Measurements from ENCODE around the gene POPDC3. TPM values are rescaled to one million over a fixed set of nuclear protein-coding genes. Genes with fewer than 3 reads are reported as not detected.
"Not testable (repeated sequence)": the region's sequence is repeated elsewhere in the genome, so short reads cannot be mapped to it uniquely, and the experiment has no call there.

The POPDC3 gene
- total and polyA plus RNA-seq, 11 donors = 29.3 to 59.7 (median 53.0) TPM

- Histone ChIP-seq H3K4me3 (no peak overlapping the region), H3K27ac (no peak overlapping the region)
- intact Hi-C loops (cut with DNase I) = no loop called here
Observed at GRCh38 chr6:105220186-105220585, 40.4 kb upstream of the POPDC3 start.

GRCh38 chr6:105219218-105219617 is 39.4 kb upstream of the POPDC3 start:
- H3K4me1 ChIP-seq; H3K27ac ChIP-seq; H3K36me3 ChIP-seq; H3K27me3 ChIP-seq; DNase-seq; ATAC-seq; H3K9me3 ChIP-seq; intact Hi-C loops (cut with DNase I); H3K4me3 ChIP-seq: not testable (repeated sequence)
- 85 to 92% (median 89%) methylated on average over 9 of the region's 9 CpGs for WGBS, 4 donors

More at GRCh38 chr6:105220186-105220585, 40.4 kb upstream of the POPDC3 start:
- 71 to 84% (median 81%) methylated on average over 5 of the region's 5 CpGs for whole genome bisulfite sequencing, 4 donors
- H3K9me3 ChIP-seq = no peaks in the 10 kb centered on the region
- H3K36me3 ChIP-seq = no peaks in the 10 kb centered on the region
- ATAC-seq (no peak), DNase-seq (no peak)
- H3K27me3 ChIP-seq = no peaks in the 10 kb centered on the region
- H3K4me1 ChIP-seq = peaks cover 0 to 4% (median 0%) of the 10 kb centered on the region in 12 donors
- TF ChIP-seq POLR2A (IDR thresholded peaks at IDR 0.05) = no peak
- TF ChIP-seq, protein P1, sequence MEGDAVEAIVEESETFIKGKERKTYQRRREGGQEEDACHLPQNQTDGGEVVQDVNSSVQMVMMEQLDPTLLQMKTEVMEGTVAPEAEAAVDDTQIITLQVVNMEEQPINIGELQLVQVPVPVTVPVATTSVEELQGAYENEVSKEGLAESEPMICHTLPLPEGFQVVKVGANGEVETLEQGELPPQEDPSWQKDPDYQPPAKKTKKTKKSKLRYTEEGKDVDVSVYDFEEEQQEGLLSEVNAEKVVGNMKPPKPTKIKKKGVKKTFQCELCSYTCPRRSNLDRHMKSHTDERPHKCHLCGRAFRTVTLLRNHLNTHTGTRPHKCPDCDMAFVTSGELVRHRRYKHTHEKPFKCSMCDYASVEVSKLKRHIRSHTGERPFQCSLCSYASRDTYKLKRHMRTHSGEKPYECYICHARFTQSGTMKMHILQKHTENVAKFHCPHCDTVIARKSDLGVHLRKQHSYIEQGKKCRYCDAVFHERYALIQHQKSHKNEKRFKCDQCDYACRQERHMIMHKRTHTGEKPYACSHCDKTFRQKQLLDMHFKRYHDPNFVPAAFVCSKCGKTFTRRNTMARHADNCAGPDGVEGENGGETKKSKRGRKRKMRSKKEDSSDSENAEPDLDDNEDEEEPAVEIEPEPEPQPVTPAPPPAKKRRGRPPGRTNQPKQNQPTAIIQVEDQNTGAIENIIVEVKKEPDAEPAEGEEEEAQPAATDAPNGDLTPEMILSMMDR (IDR thresholded peaks at IDR 0.05) = no peak

DNA sequence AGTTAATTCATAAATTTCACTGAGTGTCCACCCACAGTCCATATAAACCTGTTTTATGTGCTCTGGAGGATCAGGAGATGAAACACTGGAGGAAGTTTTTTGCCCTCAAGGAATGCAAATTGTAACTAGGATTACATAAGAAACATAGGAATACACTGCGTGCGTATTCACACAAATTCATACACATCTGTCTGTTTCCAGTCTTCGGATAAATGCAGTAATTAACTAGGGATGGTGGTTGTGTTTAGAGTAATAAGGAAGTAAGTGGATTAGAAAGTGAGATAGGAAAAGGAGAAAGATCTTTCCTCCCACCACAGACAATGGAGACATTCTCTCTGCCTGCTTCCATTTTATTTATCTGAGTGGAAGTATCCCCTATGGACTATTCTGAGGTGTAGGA is 35.7 kb upstream of the POPDC3 start:
- DNase-seq (no peak), ATAC-seq (no peak)
- 68 to 78% (median 73%) methylated on average over 3 of the region's 3 CpGs for WGBS, 4 donors
- Histone ChIP-seq H3K4me3 (no peak overlapping the region), H3K27me3 (no peaks in the 10 kb centered on the region), H3K27ac (no peak overlapping the region), H3K36me3 (no peaks in the 10 kb centered on the region), H3K9me3 (no peaks in the 10 kb centered on the region), H3K4me1 (peaks cover 0 to 6% (median 0%) of the 10 kb centered on the region in 12 donors)
- TF ChIP-seq, protein P1 (IDR thresholded peaks at IDR 0.05) = no peak
- intact Hi-C loops (cut with DNase I) = no loop called here

DNA sequence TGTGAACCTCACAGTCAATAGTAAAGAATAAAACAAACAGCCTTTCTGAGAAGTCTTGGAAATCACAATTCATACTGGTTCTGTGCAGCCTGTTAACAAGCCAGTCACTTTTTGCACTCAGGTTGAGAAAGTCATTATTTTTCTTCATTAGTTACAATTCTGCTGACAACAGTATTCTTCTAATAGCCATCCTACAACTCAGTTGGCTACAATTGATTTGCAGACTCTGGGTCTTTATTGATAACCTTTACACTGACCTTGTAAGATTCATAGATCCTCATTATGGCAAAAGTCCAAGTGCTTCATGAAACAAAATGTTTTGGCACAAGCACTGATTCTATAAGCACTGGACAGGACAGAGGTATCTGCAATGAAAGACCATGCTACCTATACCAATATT is 34.9 kb upstream of the POPDC3 start:
- ATAC-seq (no peak), DNase-seq (no peak)
- intact Hi-C loops (cut with DNase I) = no loop called here
- no peak overlapping the region for H3K4me3 ChIP-seq
- TF ChIP-seq, protein P1 (IDR thresholded peaks at IDR 0.05) = no peak
- no peak for TF ChIP-seq POLR2A (IDR thresholded peaks at IDR 0.05)
- no peaks in the 10 kb centered on the region for H3K36me3 ChIP-seq
- no peaks in the 10 kb centered on the region for H3K9me3 ChIP-seq
- no peak overlapping the region for H3K27ac ChIP-seq
- peaks cover 0 to 7% (median 0%) of the 10 kb centered on the region in 12 donors for H3K4me1 ChIP-seq
- H3K27me3 ChIP-seq = no peaks in the 10 kb centered on the region

- H3K27ac ChIP-seq = no peak overlapping the region
- DNase-seq (no peak), ATAC-seq (no peak)
- H3K4me1 ChIP-seq = peaks cover 0 to 7% (median 0%) of the 10 kb centered on the region in 12 donors
- intact Hi-C loops (cut with DNase I) = no loop called here
- TF ChIP-seq, protein P1 (IDR thresholded peaks at IDR 0.05) = no peak
- no peak for TF ChIP-seq POLR2A (IDR thresholded peaks at IDR 0.05)
- no peaks in the 10 kb centered on the region for H3K36me3 ChIP-seq
- no peaks in the 10 kb centered on the region for H3K9me3 ChIP-seq
- H3K27me3 ChIP-seq = no peaks in the 10 kb centered on the region
- H3K4me3 ChIP-seq = no peak overlapping the region
Observed at GRCh38 chr6:105213272-105213671, 33.5 kb upstream of the POPDC3 start.
